CD4-positive, alpha-beta T cell (primary cell): Measurements from ENCODE around the gene AHNAK2. TPM values are rescaled to one million over a fixed set of nuclear protein-coding genes. Genes with fewer than 3 reads are reported as not detected.
A peak's percentile ranks its signal among the peaks of the same experiment; 100 is the strongest.

ENCODE experiments used
- ATAC-seq: fragments of 200-7000 bp; cut with Tn5 transposase; one replicate; pipeline ENCODE4 v1.10.0; 2022; ENCODE audit warnings: mild to moderate bottlenecking; ENCODE audit not compliant: poor library complexity
- CTCF ChIA-PET: fragments of 350-600 bp; sonication (Branson Sonifier 250); formaldehyde crosslinking; loops from one replicate; lab custom pipeline; 2021; ENCODE audit warnings: antibody characterized with exemption, inconsistent platforms; lab: Charles Lee
- POLR2A ChIA-PET: fragments of 350-600 bp; sonication (Branson Sonifier 250); formaldehyde crosslinking; loops from one replicate; lab custom pipeline; 2021; ENCODE audit warnings: antibody characterized with exemption, inconsistent platforms; lab: Charles Lee
- DNase-seq, 14 experiments: peaks; one replicate each; pipeline ENCODE4 v3.0.0-alpha.2; 2013 to 2020; ENCODE audit warnings: mixed read lengths in 2 of 14
- H3K27ac ChIP-seq, 2 donors: one replicate each; pipeline versions ENCODE4 v1.5.1 to v1.7.0; 2013; ENCODE audit warnings: low read length in 2 of 2, low read depth in 1 of 2, mild to moderate bottlenecking in 1 of 2
- H3K27me3 ChIP-seq, 2 experiments: 1 replicate in 1 of 2; 2 replicates in 1 of 2; pipeline versions ENCODE4 v1.6.1 to v1.7.0; 2013; ENCODE audit warnings: low read length in 2 of 2, control low read depth in 1 of 2, mild to moderate bottlenecking in 1 of 2, moderate library complexity in 1 of 2; ENCODE audit not compliant: insufficient read depth in 2 of 2, control insufficient read depth in 1 of 2
- H3K36me3 ChIP-seq: one replicate; pipeline ENCODE4 v1.6.1; 2013; ENCODE audit warnings: low read length, control low read depth; ENCODE audit not compliant: insufficient read depth
- H3K4me1 ChIP-seq: one replicate; pipeline ENCODE4 v1.6.1; 2013; ENCODE audit warnings: low read length, control low read depth; ENCODE audit not compliant: insufficient read depth
- H3K4me3 ChIP-seq: one replicate; pipeline ENCODE4 v1.5.1; 2013; ENCODE audit warnings: mild to moderate bottlenecking, low read length, moderate library complexity
- H3K9me3 ChIP-seq, 2 experiments: 1 replicate in 1 of 2; 2 replicates in 1 of 2; pipeline versions ENCODE4 v1.6.1 to v1.7.0; 2013; ENCODE audit warnings: low read length in 2 of 2, mild to moderate bottlenecking in 2 of 2, control low read depth in 1 of 2, moderate library complexity in 1 of 2; ENCODE audit not compliant: control insufficient read depth in 1 of 2, insufficient read depth in 1 of 2
- H3K27ac Mint-ChIP-seq: one replicate; pipeline ENCODE4 v1.8.0; 2020; ENCODE audit warnings: mixed read lengths
- H3K27me3 Mint-ChIP-seq: one replicate; pipeline ENCODE4 v1.8.0; 2021; ENCODE audit warnings: mixed read lengths
- H3K36me3 Mint-ChIP-seq: one replicate; pipeline ENCODE4 v1.8.0; 2021; ENCODE audit warnings: low read depth, mixed read lengths
- H3K4me1 Mint-ChIP-seq: one replicate; pipeline ENCODE4 v1.8.0; 2021; ENCODE audit warnings: low read depth, mixed read lengths
- H3K4me3 Mint-ChIP-seq: one replicate; pipeline ENCODE4 v1.8.0; 2020; ENCODE audit warnings: mild to moderate bottlenecking, mixed read lengths
- H3K9me3 Mint-ChIP-seq: one replicate; pipeline ENCODE4 v1.8.0; 2020; ENCODE audit warnings: mixed read lengths
- CTCF ChIP-seq: fragments of 200-600 bp; IDR thresholded peaks from one replicate; pipeline ENCODE4 v1.8.0; 2022; ENCODE audit warnings: antibody characterized with exemption, mild to moderate bottlenecking
- intact Hi-C, 2 experiments: fragments of 100-400 bp; cut with DNase I in 1 of 2; cut with micrococcal nuclease in 1 of 2; formaldehyde crosslinking; loops; one replicate each; pipeline versions ENCODE4 v1.15.1 to v1.9.0; 2023 to 2025; cut with DNase I, micrococcal nuclease
- total RNA-seq, 174 experiments: library from RNA in 2 of 174; stranded (reverse) in 2 of 174; gene quantifications; one replicate each; pipeline ENCODE4 v1.2.3 and lab custom pipeline; 2021 to 2026

Gene AHNAK2
- total RNA-seq, 2 experiments from 2014 or later: 0.05 TPM; not detected in 1

DNA sequence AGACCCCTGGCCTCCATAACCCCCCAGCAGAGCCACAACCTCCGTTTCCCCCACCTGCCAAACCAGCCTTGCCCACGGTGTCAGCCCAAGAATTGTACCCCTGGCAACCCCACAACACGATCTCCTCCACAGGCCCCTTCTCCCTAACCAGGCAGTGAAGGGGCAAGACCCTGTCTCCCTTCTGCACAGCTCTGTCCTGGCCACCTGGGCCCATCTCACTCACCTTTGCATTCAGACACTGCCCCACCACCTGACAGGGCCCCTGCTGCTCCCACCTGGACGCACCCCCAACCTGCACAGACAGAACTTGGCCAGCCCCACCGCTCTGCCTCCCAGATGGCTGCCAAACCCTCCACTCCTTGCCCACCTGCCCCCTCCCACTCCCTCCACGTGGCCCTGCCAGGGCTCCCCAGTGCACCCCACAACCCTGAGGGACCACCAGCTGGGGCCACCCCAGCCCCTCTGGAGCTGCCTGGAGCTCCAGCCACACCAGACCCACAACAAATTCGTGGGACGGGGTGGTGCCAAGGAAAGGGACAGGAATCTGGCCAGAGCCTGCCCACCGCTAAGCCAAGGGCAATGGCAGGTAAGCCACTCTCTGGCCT, 11.8 kb downstream of the AHNAK2 start:
- Mint-ChIP-seq H3K4me1 (no peaks in the 10 kb centered on the region), H3K4me3 (no peak overlapping the region), H3K9me3 (no peaks in the 10 kb centered on the region), H3K36me3 (no peaks in the 10 kb centered on the region), H3K27me3 (peaks cover 10% of the 10 kb centered on the region), H3K27ac (no peak overlapping the region)
- intact Hi-C loops: no loop called here
- Histone ChIP-seq H3K4me3 (no peak overlapping the region), H3K36me3 (no peaks in the 10 kb centered on the region), H3K27me3 (peaks cover 15 to 33% of the 10 kb centered on the region in 2 experiments), H3K4me1 (peaks cover 6% of the 10 kb centered on the region), H3K27ac (no peak overlapping the region), H3K9me3 (peaks cover 0 to 20% of the 10 kb centered on the region in 2 experiments)
- TF ChIP-seq CTCF: no peak
- peak in 1 of 14 experiments; percentile 8 for DNase-seq
- ATAC-seq: no peak
- ChIA-PET POLR2A (no interaction called here), CTCF (no interaction called here)

GRCh38 chr14:104965561-104966231, 12.5 kb downstream of the AHNAK2 start:
- Histone ChIP-seq H3K9me3 (peaks cover 0 to 20% of the 10 kb centered on the region in 2 experiments), H3K4me3 (no peak overlapping the region), H3K36me3 (no peaks in the 10 kb centered on the region), H3K4me1 (peaks cover 6% of the 10 kb centered on the region), H3K27ac (no peak overlapping the region), H3K27me3 (peaks cover 15 to 33% of the 10 kb centered on the region in 2 experiments)
- no peak for TF ChIP-seq CTCF
- intact Hi-C loops: no loop called here
- DNase-seq: peak in 1 of 14 experiments; percentile 8
- CTCF ChIA-PET: no interaction called here
- Mint-ChIP-seq H3K4me3 (no peak overlapping the region), H3K9me3 (no peaks in the 10 kb centered on the region), H3K27ac (no peak overlapping the region), H3K36me3 (no peaks in the 10 kb centered on the region), H3K4me1 (no peaks in the 10 kb centered on the region), H3K27me3 (peaks cover 11% of the 10 kb centered on the region)
- ATAC-seq: no peak
- POLR2A ChIA-PET: no interaction called here

- Mint-ChIP-seq H3K4me3 (no peak overlapping the region), H3K36me3 (no peaks in the 10 kb centered on the region), H3K9me3 (no peaks in the 10 kb centered on the region), H3K27me3 (peaks cover 20% of the 10 kb centered on the region), H3K27ac (no peak overlapping the region), H3K4me1 (no peaks in the 10 kb centered on the region)
- Histone ChIP-seq H3K4me3 (no peak overlapping the region), H3K4me1 (peaks cover 6% of the 10 kb centered on the region), H3K27ac (no peak overlapping the region), H3K9me3 (peaks cover 0 to 20% of the 10 kb centered on the region in 2 experiments), H3K27me3 (peaks cover 15 to 30% of the 10 kb centered on the region in 2 experiments), H3K36me3 (no peaks in the 10 kb centered on the region)
- DNase-seq: no peak
- no peak for ATAC-seq
- no peak for TF ChIP-seq CTCF
- POLR2A ChIA-PET: no interaction called here
- intact Hi-C loops: no loop called here
- CTCF ChIA-PET: interaction anchor here (1.2 kb wide), 1 partner anchor 81 kb away, joined by 4 read pairs; no protein-coding TSS in a partner anchor
These were observed 13.6 kb downstream of the AHNAK2 start for GRCh38 chr14:104964546-104964945.
